Left cardiac atrium (tissue), 4 donors: ENCODE measurements around the gene CAPN5. TPM values are rescaled to one million over a fixed set of nuclear protein-coding genes. Genes with fewer than 3 reads are reported as not detected.
A peak's percentile ranks its signal among the peaks of the same experiment; 100 is the strongest.

Experiments
- ATAC-seq, 2 donors: fragments of 200-7000 bp; cut with Tn5 transposase; one replicate each; pipeline ENCODE4 v1.9.1; 2020; ENCODE audit warnings: mild to moderate bottlenecking in 2 of 2, moderate library complexity in 2 of 2
- DNase-seq: peaks from one replicate; pipeline ENCODE4 v3.0.0-alpha.2; 2020
- intact Hi-C, 2 donors: fragments of 100-400 bp; cut with DNase I; formaldehyde crosslinking; loops; one replicate each; pipeline versions ENCODE4 v1.14.1 to v1.15.1; 2022 to 2023
- total RNA-seq, 2 donors: library from RNA; stranded (reverse); fragmentation: NEBNext Ultra II Directional; extraction: Animal tissue kit (Norgen Biotek cat#: 25700); gene quantifications; one replicate each; pipeline ENCODE4 v1.2.1, GENCODE V29; 2021
- donor health status: DM: no; HTN: yes; CAD: no.
- donor health status: DM: no; HTN: yes; CAD: no; lungs with severe emphysema.
- donor health status: DM: yes; HTN: yes; CAD: no.
- donor health status: Dilated cardiomyopathy.

Gene CAPN5
- total RNA-seq, 2 donors from 2014 or later, result 5.6 to 5.9 TPM

DNA sequence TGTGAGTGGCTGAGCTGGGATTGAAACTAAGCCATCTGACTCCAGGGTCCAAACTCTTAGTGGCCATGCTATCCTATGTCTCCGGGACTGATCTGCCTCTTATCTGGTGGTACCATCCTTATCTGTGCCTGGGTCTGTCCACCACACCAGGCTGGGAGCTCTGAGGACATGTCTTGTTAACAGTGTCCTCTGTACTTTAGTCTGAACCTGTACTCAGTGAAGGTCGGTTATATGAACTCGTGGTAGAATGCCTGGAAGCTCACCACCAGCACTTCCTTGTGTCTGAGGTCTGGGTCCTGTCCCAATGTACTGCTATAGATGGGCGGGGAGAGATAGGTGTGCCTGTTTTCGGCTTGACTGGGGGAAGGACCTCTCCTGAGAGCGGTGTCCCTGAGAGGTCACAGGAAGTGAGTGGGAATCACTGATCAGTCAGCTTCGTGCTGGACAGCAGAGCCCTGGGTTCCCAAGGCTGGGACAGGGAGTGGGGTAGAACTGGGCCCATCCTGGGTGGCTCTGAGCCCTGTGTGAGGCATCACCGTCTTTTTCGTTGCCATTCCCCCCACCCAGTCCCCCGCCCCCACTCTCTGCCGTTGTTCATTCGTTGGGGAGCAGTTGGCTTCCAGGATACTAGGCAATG lies 70.1 kb downstream of the CAPN5 start:
- intact Hi-C loops, result no loop called here
- DNase-seq, result no peak
- no peak for ATAC-seq

DNA sequence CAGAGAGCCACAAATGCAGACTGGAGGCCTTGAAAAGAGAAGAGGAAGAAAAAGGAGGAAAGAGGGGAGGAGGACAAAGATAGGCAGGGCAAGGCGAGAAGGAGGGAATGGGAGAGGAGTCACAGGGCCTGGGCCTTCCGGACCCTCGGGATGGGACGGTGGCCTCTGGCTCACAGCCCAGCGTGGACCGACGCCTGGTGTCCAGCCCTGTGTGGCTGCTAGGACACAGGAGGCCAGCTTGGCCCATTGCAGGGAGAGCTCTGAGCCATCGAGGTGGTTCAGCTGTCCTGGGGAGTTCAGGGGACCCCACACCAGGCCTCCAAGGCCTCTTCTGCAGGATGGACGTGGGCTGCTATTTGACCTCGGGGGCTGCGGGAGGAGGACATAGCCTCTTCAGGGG lies 70.7 kb downstream of the CAPN5 start:
- intact Hi-C loops, result no loop called here
- DNase-seq (no peak), ATAC-seq (no peak)

DNA sequence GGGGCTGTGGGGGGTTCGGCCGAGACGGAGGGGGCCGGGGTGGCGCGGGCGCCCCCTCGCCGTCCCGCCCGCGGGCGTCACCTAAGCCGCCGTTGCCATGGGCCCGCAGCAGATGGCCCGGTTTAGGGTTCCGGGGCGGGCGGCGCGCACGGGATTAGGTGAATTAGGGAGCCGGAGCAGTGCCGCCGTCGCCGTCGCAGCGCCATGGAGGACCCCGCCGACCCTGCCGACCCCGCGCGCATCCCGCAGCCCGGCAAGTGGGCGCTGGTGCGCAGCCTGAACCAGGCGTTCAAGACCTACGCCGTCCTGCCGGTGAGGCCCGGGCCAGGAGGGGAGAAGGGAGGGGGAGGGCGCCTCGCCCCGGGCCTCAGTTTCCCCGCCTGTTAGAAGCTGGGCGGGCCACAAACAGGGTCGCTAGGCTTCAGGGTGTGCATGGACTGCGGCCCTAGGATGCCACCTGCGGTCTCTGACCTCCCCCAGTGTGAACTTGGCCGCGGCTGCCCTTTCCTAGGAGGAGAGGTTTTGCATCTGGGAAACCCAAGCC lies 71.4 kb downstream of the CAPN5 start:
- no peak for DNase-seq
- ATAC-seq, result no peak
- intact Hi-C loops, result no loop called here

DNA sequence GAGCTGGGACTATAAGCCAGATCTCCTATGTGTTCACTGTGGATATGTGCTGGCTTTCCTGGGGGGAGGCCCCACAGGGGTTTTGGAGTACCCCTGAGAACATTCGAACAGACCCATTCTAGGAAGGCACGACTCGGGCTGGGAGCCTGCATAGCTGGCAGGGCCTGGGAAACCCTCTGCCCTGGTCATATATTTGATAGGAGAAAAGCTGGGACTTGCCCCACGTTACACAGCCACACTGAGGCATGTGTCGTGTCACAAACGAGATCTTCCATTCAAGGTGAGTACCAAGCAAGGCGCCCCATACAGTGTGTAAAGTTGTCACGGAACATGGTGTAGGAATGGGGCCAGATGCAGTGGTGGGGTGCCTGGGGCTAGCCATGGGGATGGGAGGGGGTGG lies 72.4 kb downstream of the CAPN5 start:
- no peak for ATAC-seq
- intact Hi-C loops, result no loop called here

DNA sequence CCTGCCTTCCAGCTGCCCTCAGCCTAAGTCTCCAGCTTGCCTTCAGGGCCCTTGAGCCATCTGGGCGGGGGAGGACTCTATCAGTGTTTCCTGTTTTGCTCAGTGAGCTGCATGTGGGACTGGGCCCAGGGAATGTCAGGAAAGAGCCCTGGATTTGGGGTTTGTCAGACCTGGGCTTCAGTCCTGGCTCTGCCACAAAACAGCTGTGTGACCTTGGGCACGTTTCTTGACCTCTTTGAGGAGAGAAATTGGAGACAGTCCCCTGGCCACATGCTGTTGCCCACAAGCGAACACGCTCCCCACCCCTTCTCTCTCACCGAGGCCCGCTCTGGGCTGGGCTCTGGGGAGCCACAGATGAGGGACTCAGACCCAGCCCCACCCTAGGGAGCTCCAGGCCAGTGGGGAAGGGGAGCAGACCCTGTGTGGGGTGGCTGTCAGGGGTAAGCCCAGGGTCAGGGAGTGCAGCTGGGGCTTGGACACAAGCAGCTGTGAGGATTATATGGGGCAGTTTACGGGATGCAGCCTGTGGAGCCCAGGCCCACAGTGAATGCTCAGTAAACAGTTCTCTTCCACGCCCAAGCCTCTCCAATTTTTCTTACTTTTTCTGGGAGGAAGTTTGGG lies 73.6 kb downstream of the CAPN5 start:
- intact Hi-C loops, result no loop called here
- ATAC-seq, result peak; percentile 73 to 78
- DNase-seq, result peak; percentile 75

More for the DNA sequence above, 72.4 kb downstream of the CAPN5 start:
- DNase-seq, result no peak

DNA sequence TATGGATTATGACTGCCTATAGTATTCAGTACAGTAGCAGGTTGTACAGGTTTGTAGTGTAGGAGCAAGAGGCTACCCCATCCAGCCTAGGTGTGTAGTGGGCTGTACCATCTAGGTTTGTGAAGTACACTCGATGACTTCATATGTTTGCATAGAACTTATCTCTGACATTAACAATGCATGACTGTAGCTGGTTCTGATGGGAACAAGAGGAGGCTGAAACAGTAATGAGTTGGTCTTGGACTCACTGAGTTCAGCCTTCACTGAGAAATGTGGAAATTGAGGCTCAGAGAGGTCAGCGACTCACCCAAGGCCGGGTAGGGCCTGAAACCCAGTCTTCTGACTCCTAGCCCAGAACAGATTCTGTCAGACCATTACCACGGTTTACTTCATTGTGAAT lies 74.3 kb downstream of the CAPN5 start:
- ATAC-seq (peak in 1 of 2 donors; percentile 6), DNase-seq (no peak)

DNA sequence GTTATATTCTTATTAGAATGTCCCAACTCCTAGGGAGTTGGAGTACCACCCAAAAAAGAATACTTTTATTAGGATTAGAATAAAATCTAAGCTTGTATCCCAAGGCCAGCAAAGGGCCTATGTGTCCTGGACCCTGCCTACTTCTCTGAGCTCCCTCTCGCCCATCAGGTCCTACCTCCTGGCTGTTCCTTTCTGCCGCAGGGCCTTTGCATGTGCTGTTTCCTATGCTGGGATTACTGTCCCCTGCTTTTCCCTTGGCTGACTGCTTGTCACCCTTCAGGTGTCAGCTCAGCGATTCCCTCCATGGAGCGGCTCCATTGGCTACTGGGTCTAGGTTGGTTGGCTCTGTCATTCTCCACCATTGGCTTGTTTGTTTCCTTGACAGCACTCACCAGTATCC lies 74.7 kb downstream of the CAPN5 start:
- DNase-seq, result no peak
- ATAC-seq, result no peak
- intact Hi-C loops, result no loop called here

More for the DNA sequence above, 74.3 kb downstream of the CAPN5 start:
- intact Hi-C loops, result no loop called here

DNA sequence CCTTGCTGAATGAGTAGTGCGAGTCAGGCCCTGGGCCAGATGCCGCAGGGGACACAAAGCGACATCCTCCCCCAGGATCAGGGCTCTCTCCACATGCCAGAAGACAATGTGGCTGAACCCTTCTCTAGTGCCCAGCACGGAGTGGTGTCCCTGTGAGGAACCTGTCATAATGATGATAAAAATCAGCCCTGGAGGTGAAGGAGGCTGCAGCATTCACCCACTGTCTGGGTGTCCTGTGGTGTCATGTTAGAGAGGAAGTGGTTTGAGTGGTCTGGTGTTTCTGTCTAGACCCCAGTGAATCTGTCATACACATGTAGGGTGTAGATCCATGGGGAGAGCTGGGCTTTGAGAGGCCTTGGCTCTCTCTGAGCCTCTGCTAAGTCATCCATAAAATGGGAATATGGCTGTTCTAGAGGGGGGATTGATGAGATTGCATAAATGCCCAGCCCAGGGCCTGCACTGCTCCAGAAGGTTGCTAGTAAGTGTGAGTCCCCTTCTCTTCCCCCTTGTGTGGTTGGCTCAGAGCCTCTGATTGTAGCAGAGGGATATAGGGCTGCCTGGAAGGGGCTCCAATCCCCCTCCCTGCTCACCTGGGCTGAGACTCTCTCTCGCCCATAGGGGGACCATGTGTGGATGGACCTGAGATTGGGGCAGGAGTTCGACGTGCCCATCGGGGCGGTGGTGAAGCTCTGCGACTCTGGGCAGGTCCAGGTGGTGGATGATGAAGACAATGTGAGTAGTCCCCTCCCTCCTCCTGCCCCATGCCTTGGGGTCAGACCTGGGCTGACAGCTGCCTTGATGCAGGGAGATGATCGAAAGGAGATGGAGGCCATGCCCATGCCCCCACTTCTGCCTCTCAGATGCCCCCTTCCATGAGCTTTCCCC lies 75.6 kb downstream of the CAPN5 start:
- DNase-seq (no peak), ATAC-seq (no peak)
- intact Hi-C loops, result no loop called here

DNA sequence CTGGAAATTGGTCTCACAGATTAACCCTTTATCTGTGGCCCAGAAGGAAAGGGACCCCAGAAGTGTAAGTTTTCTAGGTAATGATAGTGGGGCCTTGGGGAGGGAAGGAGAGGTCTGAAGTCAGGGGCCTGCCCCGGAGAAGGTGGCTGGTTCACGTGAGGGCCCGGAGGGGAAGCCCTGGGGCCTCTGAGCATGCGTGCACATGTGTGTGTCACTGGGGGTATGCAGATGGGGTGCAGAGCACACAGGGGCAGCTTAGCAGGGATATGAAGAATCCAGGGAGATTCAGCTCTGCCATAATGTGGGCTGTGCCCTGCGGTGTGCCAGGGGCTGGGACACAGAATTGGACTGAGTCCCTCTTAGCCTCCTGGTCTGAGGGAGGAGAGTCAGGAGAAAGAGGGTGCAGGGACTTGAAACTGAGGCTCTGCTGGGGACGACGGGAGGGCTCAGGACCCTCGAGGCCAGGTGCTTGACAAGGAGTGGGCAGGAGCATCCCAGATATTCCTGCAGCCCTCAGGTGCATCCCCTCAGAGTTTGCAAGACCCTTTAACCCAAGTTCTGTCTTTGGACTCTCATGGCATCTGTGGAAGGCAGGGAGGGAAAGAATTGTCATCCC lies 76.7 kb downstream of the CAPN5 start:
- no peak for ATAC-seq
- no peak for DNase-seq
- intact Hi-C loops, result no loop called here

DNA sequence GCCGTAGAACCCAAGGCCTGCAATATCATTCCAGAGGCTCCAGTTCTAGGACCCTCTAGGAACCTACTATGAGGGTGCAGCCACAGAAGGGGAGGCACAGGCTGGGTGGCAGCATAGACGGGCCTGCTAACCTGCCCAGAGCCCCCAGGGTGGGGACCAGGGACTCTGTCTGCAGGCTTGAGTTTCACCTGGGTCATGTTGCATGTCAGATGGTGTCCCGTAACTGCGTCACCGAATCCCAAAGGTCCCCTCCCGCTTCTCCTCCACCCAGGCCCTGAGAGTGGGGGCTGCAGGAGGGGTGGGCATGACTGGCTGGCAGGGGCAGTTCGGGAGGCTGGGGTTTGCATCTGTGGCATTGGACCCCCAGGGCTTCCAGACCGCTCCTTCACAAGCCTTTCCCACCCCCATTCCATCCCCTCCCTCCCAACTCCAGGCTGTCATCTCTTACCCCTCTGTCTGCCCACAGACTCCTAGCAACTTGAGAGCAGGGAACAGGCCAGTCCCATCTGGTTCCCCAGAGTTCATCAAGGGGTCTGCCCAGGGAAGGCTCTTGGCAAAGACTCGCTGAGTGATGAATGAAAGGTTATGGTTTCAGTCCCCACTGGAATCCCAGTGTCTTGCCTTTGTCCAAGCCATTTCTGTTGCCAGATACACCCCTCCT lies 77.6 kb downstream of the CAPN5 start:
- no peak for DNase-seq
- ATAC-seq, result no peak
- intact Hi-C loops, result no loop called here

DNA sequence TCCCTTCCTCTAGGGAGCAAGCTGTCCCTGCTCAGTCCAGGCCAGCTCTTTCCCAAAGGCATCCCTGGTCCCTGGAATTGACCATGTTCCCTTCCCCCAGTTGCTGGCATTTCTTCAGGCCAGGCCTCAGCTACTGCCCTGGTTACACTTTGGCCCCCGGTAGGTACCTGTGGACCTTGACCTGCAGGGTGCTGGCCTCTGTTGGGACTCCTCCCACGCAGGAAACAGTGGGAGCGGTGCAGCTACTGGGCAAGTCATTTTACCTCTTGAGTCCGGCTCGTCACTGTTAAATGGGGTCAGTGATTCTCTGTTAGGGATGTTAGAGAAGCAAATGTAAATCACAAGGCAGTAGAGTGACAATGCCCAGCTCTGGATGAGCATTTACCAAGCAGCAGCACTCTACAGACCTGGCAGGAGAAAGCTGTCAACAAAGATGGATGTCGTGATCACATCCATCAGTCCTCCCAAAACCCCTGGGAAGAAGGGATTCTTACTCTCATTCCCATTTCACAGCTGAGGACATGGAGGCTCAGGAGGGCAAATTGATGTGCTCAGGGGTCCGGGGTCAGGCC lies 78.2 kb downstream of the CAPN5 start:
- no peak for ATAC-seq
- intact Hi-C loops, result no loop called here
- DNase-seq, result no peak

DNA sequence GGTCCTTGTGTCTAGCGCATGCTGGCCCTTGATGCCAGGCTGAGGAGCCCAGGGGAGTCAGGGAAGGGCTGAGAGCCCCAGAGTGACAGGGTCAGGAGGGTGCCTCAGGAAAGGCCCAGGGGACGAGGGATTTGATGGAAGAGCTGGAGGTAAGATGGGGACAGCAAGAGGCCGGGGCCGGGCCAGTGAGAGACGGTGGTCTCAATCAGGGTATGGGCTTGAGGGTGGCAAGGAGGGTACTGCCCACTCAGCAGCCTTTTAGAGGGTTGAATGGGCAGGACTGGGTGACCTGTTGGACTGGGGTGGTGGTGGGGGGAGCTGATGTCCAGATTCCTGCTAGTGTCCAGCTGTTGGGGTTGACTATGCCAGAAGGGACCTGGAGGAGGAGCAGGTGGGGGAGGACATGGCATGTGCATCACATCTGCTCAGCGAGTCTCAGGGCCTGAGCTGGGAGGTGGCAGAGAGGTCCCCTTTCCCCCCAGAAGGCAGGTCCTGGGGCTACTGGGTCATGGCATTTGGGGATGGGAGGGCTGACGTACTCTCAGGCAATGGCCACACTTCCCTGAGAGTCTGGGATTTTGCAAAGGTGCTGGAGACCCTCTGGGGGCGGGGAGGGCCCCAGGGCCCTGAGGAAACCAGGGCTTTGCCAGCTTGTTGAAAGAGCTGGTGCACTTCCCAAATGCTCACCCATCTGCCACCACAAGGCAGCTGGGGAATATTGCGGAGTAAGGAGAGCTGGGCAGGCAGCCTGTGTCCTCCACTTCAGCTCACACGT lies 79.7 kb downstream of the CAPN5 start:
- ATAC-seq, result no peak
- intact Hi-C loops, result no loop called here

DNA sequence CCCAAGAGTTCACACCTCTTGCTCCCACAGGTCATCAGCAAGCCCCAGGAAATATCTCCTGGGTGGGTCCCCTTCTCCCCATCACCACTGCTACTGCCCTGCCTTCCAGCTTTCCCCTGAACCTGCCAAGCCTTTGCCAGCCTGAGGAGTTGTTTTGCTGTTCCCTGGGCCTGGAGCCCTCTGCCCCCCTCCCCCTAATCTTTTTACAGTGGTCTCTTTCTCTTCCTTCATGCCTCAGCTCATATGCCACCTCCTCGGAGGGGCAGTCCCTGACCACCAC lies 80.2 kb downstream of the CAPN5 start:
- no peak for DNase-seq
- no peak for ATAC-seq
- intact Hi-C loops, result no loop called here

More for the DNA sequence above, 79.7 kb downstream of the CAPN5 start:
- DNase-seq, result no peak

DNA sequence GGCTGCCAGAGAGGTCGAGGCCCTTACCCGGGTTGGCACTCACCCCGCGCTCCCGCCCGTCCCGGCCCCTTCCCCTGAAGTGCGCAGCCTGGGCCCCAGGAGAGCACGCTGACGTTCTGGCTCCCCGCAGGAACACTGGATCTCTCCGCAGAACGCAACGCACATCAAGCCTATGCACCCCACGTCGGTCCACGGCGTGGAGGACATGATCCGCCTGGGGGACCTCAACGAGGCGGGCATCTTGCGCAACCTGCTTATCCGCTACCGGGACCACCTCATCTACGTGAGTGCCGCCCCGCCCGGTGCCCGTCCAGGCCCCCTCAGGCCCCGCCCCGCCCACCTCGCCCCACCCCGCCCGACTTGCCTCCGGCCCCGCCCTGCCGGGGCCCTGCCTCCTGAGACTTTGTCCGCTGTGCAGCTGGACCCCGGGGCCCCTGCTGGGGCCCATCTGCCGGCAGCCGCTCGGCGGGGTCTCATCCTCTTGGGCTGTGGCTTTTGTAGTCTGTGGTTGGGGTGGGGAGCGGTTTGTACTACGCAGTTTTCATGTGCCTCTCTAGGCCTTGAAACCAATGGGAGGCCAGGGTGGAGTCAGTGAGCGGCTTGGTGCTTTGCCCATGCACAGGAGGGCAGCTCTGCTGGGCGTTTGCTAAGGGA lies 81.0 kb downstream of the CAPN5 start:
- intact Hi-C loops, result no loop called here
- ATAC-seq (peak; percentile 55 to 68), DNase-seq (no peak)

DNA sequence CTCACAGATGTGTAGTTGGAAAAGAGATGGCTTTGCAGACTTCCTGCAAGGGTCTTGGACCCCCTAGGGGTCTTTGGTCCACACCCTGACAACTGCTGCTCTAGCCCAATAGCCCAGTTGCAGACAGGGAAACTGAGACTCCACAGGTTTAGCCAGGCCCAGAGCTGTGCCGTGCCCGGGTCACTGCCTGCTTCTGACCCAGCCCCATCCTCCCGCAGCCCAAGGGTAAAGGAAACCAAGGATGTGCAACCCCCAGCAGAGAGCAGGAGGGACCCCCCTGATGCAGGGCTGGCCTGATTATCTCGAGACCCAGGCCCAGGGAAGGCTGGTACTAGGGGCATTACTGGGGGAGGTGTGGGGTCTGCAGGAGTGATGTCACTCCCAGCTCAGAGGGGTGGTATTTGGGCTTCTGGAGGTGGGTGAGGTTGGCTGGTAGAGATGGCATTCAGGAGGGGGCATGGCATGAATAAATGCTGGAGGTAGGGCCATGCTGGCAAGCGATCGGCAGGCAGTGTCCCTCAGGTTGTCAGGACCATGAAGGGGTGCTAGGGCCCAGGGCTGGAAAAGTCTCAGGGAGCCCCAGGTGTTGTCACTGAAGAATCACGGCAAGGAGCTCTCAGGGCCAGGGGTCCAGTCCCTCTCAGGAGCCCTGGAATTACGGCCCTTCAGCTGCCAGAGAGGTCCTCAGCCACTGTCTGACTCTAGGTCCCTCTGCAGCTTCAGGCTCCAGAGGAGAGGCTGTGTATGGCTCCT lies 82.4 kb downstream of the CAPN5 start:
- ATAC-seq, result no peak
- DNase-seq, result no peak

DNA sequence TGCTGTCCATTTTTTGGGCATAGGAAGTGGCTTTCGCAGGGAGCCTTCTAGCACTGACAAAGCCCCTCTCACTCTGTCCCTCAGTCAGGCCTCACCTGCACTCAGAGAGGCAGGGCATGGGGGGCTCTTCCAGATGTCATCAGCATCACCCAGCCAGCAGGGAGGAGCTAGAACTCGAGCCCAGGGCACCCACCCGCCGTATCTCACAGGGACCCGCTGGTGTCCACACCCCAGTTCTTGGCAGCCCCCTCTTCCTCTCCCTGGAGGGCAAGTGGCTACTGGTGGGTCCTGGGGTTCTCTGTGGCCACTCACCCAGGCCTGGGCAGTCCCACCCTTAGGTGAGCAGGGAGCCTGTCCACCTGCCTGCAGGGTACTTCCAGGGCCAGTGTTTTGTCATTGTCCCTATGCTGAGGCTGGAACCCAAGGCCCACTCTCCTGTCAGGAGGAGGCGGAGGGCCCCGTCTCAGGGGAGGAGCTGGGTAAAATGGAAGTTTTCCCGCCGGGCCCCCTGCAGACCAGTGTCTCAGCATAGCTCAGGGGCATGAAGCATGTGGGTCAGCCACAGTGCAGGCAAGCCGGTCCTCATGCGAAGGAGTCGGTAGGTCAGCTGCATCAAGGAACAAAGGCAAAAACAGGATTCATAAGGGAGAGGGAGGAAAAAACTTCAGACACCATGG lies 83.1 kb downstream of the CAPN5 start:
- intact Hi-C loops, result no loop called here
- DNase-seq (no peak), ATAC-seq (no peak)

More for the DNA sequence above, 82.4 kb downstream of the CAPN5 start:
- intact Hi-C loops, result no loop called here
